Liver (tissue), 9 donors: ENCODE data around the gene SLC5A1. TPM values are rescaled to one million over a fixed set of nuclear protein-coding genes. Genes with fewer than 3 reads are reported as not detected.

Source experiments
- DNase-seq: peaks from one replicate; pipeline ENCODE4 v3.0.0-alpha.2; 2017; ENCODE audit warnings: low spot score
- H3K27ac ChIP-seq, 2 donors: one replicate each; pipeline ENCODE4 v1.7.0; 2013; ENCODE audit warnings: inconsistent platforms in 2 of 2, low read length in 2 of 2, control low read depth in 1 of 2, low read depth in 1 of 2, mild to moderate bottlenecking in 1 of 2
- H3K27me3 ChIP-seq, 4 donors: one replicate each; pipeline versions ENCODE4 v1.6.1 to v1.7.0; 2013; ENCODE audit warnings: low read length in 3 of 4, inconsistent platforms in 1 of 4, mild to moderate bottlenecking in 1 of 4, moderate library complexity in 1 of 4; ENCODE audit not compliant: control insufficient read depth in 4 of 4, insufficient read depth in 4 of 4
- H3K36me3 ChIP-seq, 4 donors: one replicate each; pipeline versions ENCODE4 v1.6.1 to v1.7.0; 2013; ENCODE audit warnings: low read length in 3 of 4, mild to moderate bottlenecking in 3 of 4, low read depth in 1 of 4, moderate library complexity in 1 of 4; ENCODE audit not compliant: control insufficient read depth in 4 of 4, insufficient read depth in 3 of 4
- H3K4me1 ChIP-seq, 4 donors: one replicate each; pipeline versions ENCODE4 v1.6.1 to v1.7.0; 2013; ENCODE audit warnings: low read length in 3 of 4, mild to moderate bottlenecking in 3 of 4, moderate library complexity in 1 of 4; ENCODE audit not compliant: control insufficient read depth in 4 of 4, insufficient read depth in 4 of 4
- H3K4me3 ChIP-seq, 3 donors: one replicate each; pipeline versions ENCODE4 v1.6.1 to v1.7.0; 2013; ENCODE audit warnings: low read length in 3 of 3, control low read depth in 1 of 3, low read depth in 1 of 3, mild to moderate bottlenecking in 1 of 3
- H3K9ac ChIP-seq, 2 donors: one replicate each; pipeline ENCODE4 v1.7.0; 2013; ENCODE audit warnings: low read length in 2 of 2, mild to moderate bottlenecking in 2 of 2, moderate library complexity in 2 of 2, control low read depth in 1 of 2, low read depth in 1 of 2
- H3K9me3 ChIP-seq, 4 donors: one replicate each; pipeline versions ENCODE4 v1.6.1 to v1.7.0; 2013; ENCODE audit warnings: low read length in 3 of 4; ENCODE audit not compliant: control insufficient read depth in 4 of 4
- CTCF ChIP-seq: fragments of 150-350 bp; IDR thresholded peaks from 2 replicates; pipeline ENCODE4 v1.5.1; 2017; ENCODE audit warnings: improper control_type of control experiment, low read depth, low read length; ENCODE audit not compliant: missing input control
- EGR1 ChIP-seq, 2 donors: IDR thresholded peaks; 2 replicates each; pipeline ENCODE4 v1.6.1; 2016 to 2018; ENCODE audit warnings: antibody characterized with exemption in 2 of 2, low read depth in 2 of 2
- FOXA2 ChIP-seq: IDR thresholded peaks from 2 replicates; pipeline ENCODE4 v1.6.1; 2016; ENCODE audit warnings: antibody characterized with exemption
- HNF4A ChIP-seq, 2 donors: conservative IDR thresholded peaks; 2 replicates each; pipeline ENCODE4 v1.6.1; 2016; ENCODE audit warnings: antibody characterized with exemption in 2 of 2, mild to moderate bottlenecking in 2 of 2
- JUND ChIP-seq, 2 donors: IDR thresholded peaks; 2 replicates each; pipeline ENCODE4 v1.6.1; 2016; ENCODE audit warnings: antibody characterized with exemption in 2 of 2
- NR2F2 ChIP-seq: IDR thresholded peaks from 2 replicates; pipeline ENCODE4 v1.6.1; 2016; ENCODE audit warnings: antibody characterized with exemption
- RAD21 ChIP-seq, 2 donors: IDR thresholded peaks; 2 replicates each; pipeline ENCODE4 v1.6.1; 2016; ENCODE audit warnings: antibody characterized with exemption in 2 of 2, mild to moderate bottlenecking in 2 of 2
- REST ChIP-seq: IDR thresholded peaks from 2 replicates; pipeline ENCODE4 v1.6.1; 2016; ENCODE audit warnings: antibody characterized with exemption, mild to moderate bottlenecking
- RXRA ChIP-seq, 2 donors: IDR thresholded peaks; 2 replicates each; pipeline ENCODE4 v1.6.1; 2017 to 2018; ENCODE audit warnings: antibody characterized with exemption in 2 of 2, mild to moderate bottlenecking in 1 of 2
- SP1 ChIP-seq: IDR thresholded peaks from 2 replicates; pipeline ENCODE4 v1.6.1; 2018; ENCODE audit warnings: antibody characterized with exemption, mild to moderate bottlenecking
- TAF1 ChIP-seq: conservative IDR thresholded peaks from 2 replicates; pipeline ENCODE4 v1.6.1; 2016; ENCODE audit warnings: antibody characterized with exemption, mild to moderate bottlenecking
- WGBS: extraction: QIAGEN DNeasy Blood & Tissue Kit; methylation state at CpG from one replicate; pipeline ENCODE4 v1.1.7; 2013; 5-methylcytosine and 5-hydroxymethylcytosine counted together
- polyA plus RNA-seq, 2 donors: library from polyadenylated mRNA; stranded (reverse) in 1 of 2; unstranded in 1 of 2; fragments of 200-250 nt in 1 of 2; fragments of >200 nt in 1 of 2; fragmentation: Nextera tagmentation in 1 of 2; extraction: Ambion mirVana in 1 of 2; gene quantifications; one replicate each; pipeline versions ENCODE4 v1.2.1 to v1.2.3, GENCODE V29; 2013 to 2015
- total RNA-seq, 2 donors: library from RNA; depleted of rRNA; stranded (reverse); fragments of >200 nt; gene quantifications; one replicate each; pipeline ENCODE4 v1.2.3, GENCODE V29; 2014
- TF ChIP-seq, protein P1 (sequence below): IDR thresholded peaks from 2 replicates; pipeline ENCODE4 v1.6.1; 2016; ENCODE audit warnings: antibody characterized with exemption
- TF ChIP-seq, protein P2 (sequence below): IDR thresholded peaks from 2 replicates; pipeline ENCODE4 v1.6.1; 2016; ENCODE audit warnings: antibody characterized with exemption
- donor health status: healthy.
- donor health status: healthy.
- donor health status: healthy.
- donor health status: healthy.
- donor health status: healthy.

The SLC5A1 gene
- total and polyA plus RNA-seq, 4 donors, result under 0.01 to 6.4 (median 2.5) TPM

DNA sequence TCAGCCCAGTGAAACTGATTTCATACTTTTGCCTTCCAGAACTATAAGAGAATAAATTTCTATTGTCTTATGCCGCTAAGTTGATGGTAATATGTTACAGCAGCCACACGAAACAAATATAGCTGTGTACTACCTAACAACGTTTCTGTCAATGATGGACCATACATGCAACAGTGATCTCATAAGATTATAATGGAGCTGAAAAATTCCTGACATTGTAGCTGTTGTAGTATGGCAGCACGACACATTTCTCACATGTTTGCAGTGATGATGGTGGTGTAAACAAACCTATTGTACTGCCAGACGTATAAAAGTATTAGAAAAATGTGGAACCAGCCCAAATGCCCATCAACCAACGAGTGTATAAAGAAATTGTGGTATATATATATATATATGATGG is 5.8 kb upstream of the SLC5A1 start (continued):
- no peak for TF ChIP-seq NR2F2

GRCh38 chr22:32040324-32040904 is 2.6 kb upstream of the SLC5A1 start:
- Histone ChIP-seq H3K36me3 (no peaks in the 10 kb centered on the region), H3K9me3 (no peaks in the 10 kb centered on the region), H3K27ac (no peak overlapping the region), H3K4me1 (no peaks in the 10 kb centered on the region), H3K4me3 (no peak overlapping the region), H3K9ac (no peak overlapping the region), H3K27me3 (no peaks in the 10 kb centered on the region)
- no peak for DNase-seq
- WGBS, result 41% methylated on average over 3 of the region's 3 CpGs
- TF ChIP-seq TAF1 (no peak), SP1 (no peak), EGR1 (IDR thresholded peaks at IDR 0.05; ENCODE audit: low read depth in 2 of 2) (no peak), CTCF (no peak)

GRCh38 chr22:32043391-32043790 is 330 bp downstream of the SLC5A1 start:
- Histone ChIP-seq H3K36me3 (no peaks in the 10 kb centered on the region), H3K9ac (no peak overlapping the region), H3K4me1 (no peaks in the 10 kb centered on the region), H3K27ac (no peak overlapping the region), H3K27me3 (peaks cover 0 to 2% (median 0%) of the 10 kb centered on the region in 4 donors), H3K4me3 (no peak overlapping the region), H3K9me3 (no peaks in the 10 kb centered on the region)
- TF ChIP-seq REST (no peak), TAF1 (no peak), FOXA2 (no peak), RXRA (IDR thresholded peaks at IDR 0.05) (no peak), RAD21 (IDR thresholded peaks at IDR 0.05) (no peak), JUND (IDR thresholded peaks at IDR 0.05) (no peak), EGR1 (IDR thresholded peaks at IDR 0.05; ENCODE audit: low read depth in 2 of 2) (no peak), CTCF (no peak), NR2F2 (no peak), HNF4A (conservative IDR thresholded peaks at IDR 0.05) (no peak)
- TF ChIP-seq, protein P1, sequence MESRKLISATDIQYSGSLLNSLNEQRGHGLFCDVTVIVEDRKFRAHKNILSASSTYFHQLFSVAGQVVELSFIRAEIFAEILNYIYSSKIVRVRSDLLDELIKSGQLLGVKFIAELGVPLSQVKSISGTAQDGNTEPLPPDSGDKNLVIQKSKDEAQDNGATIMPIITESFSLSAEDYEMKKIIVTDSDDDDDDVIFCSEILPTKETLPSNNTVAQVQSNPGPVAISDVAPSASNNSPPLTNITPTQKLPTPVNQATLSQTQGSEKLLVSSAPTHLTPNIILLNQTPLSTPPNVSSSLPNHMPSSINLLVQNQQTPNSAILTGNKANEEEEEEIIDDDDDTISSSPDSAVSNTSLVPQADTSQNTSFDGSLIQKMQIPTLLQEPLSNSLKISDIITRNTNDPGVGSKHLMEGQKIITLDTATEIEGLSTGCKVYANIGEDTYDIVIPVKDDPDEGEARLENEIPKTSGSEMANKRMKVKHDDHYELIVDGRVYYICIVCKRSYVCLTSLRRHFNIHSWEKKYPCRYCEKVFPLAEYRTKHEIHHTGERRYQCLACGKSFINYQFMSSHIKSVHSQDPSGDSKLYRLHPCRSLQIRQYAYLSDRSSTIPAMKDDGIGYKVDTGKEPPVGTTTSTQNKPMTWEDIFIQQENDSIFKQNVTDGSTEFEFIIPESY, result no peak
- TF ChIP-seq, protein P2, sequence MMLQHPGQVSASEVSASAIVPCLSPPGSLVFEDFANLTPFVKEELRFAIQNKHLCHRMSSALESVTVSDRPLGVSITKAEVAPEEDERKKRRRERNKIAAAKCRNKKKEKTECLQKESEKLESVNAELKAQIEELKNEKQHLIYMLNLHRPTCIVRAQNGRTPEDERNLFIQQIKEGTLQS, result no peak
- DNase-seq, result no peak
- WGBS, result 49% methylated on average over 9 of the region's 9 CpGs
